SIG-M5 (cell line): ENCODE results near the gene VN1R4.
"Not testable (repeated sequence)": the region's sequence is repeated elsewhere in the genome, so short reads cannot be mapped to it uniquely, and the experiment has no call there.

Experiments used
- DNase-seq: peaks from one replicate; lab custom pipeline; 2025; lab: John Stamatoyannopoulos, UW

Gene VN1R4, protein sequence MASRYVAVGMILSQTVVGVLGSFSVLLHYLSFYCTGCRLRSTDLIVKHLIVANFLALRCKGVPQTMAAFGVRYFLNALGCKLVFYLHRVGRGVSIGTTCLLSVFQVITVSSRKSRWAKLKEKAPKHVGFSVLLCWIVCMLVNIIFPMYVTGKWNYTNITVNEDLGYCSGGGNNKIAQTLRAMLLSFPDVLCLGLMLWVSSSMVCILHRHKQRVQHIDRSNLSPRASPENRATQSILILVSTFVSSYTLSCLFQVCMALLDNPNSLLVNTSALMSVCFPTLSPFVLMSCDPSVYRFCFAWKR

DNA sequence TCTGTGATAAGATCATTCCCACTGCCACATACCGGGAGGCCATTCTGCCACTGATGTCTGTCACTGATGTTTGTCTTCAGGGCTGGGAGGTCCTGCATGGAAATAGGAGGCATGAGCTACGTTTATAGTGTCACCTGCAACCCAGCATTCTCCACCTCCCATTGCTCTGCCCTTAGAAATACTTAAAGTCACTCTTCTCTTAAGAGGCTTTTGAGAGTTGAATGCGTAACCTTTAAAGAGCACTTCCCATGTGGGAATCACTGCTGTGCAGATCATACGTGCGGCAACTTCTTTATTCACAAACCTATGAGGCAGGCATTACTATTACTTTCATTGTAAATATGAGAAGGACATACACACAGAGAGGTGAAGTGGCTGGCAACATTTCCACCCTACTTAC is at the start of gene VN1R4:
VN1R4 (minus strand) TSS at position 101 of the 400 bp plus-strand sequence; CDS start at position 43, 58 bp downstream.
- DNase-seq: not testable (repeated sequence)

DNA sequence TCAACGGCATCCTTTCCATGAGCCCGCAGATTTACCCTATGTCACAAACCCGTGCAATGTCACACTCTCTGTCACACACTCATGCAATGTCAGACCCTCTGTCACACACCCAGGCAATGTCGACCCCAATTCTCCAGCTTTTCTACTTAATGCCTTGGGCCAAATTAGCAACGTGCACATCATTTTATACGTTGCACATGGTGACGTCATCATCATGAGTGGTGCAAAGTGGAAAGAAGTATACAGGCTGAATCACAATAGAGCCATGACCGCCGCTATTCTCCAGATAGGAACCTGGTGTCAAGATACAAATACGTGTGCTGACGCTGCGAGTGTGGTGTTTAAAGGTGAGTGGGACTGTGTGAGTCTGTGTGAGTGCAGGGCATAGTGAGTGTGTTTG is 44.4 kb upstream of the VN1R4 start:
- no peak for DNase-seq

DNA sequence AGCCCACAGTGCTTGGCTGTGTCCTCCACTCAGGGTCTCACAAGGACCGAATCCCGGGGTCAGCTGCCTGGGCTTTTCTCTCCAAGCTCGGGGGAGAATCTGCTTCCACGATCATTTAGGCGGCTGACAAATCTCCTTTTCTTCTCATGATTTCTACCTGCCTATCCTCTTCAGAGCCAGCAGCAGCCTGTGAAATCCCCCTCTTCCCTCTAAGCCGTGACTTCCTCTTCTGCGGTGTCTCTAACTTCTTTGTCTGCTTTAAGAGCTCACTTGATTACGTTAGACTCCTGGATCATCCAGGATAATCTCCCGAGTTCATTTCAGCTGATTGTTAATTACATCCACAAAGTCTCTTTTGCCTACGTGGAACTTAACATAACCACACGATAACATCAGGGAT is 43.5 kb upstream of the VN1R4 start:
- no peak for DNase-seq

DNA sequence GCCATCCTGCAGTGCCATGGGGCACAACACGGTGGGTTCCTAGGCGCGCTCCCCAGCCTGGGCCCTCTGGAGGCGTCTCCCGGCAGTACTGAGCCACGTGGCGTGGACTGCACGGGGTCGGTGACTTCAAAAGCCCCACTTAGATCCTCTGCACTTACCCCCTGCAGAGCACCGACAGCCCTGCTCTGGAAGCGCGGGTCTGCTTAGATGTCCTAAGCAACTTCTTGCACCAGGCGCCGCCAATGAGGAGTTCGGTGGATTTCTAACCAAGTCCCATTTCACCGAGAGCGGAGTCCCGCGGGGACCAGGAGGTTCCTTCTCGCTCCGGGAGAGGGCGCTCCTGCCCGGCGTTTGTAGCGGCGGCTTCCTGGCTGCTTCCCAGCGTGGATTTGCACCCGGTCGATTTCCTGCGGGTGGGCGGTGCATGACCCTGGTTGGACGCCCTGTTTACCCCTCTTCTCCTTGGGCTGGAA is 40.9 kb upstream of the VN1R4 start:
- DNase-seq: no peak

DNA sequence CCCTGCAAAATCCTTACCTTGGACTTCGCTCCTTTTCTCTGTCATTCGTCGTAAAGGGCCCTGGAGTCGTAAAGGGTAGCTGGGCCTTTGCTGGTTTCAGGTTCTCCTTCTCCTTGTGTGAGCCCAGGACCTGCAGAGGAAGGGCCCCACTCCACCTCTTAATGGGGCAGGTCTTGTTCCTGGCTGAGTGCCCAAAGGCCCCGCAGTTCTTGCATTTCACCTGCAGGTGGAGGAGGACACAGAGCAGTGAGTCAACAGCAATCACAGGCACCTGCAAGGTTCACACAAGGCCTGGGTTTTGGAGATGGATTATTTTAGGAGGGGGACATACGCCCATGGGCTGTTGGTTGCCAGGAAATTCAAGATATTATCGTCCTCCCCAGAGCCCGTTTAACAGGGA is 33.8 kb upstream of the VN1R4 start:
- DNase-seq: not testable (repeated sequence)

DNA sequence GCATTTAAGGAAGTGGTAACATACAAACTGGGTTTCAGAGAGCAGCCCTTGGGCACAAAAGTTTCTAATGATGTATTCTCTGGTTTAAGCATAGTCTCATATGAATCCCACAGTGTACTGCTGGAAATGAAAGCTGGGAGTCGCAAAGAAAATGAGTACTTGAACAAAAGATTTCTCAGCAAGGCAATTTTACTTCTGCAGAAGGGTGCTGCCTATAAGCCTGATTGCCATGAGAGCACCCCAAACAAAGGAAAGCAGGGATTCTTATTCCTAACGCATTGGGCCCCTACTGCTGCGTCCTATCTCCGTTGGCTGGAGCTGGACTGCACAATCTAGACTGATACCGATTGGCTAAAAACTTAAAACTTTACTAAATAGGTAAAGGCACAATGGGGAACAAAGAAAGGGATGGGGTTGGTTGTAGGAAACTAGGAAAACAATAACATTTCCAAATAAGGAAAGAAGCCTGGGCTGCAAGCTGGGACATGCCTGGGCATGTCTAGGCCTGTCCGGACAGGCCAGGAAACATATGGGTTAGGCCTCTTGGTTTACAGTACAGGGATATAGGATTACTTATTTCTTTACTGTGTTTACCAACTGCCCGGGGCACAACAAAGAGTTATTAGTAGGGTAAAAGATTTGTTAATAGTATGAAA is 27.4 kb upstream of the VN1R4 start:
- DNase-seq: no peak

DNA sequence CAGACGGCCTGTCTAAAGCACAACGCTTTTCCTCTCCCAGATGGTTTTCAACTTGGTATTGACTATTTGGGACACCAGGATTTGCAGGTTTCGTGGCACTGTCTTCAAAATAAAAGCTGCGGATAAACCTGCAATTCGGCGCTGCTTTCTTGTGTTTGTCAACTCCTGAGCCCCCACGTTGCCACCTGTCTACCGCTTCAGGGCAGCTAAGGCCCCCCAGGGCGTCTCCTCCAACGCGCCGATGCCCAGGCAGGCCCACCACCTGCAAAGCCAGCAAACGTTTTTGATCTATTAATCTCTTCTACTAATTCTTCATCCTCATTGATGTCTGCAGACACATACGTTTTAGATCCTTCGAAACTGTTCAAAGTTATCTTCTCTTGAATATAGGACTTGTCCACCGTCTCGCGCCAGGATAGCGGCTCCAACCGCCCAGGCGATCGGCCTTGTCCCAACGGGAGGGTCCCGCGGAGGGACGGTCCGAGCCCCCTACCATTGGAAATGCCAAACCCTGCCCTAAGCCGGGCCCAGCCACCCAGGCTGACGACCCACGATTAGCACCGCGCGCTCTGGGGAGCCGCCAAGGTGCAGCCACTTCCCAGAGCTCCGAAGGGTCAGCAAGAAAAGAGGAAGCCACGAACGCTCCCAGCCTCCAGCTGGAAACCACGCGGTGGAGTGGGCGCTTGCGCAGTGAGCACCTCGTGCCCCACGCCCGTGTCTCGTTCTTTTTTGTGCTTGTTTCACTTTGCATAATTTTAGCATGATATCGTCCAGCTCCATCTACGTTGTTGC is 23.4 kb upstream of the VN1R4 start:
- DNase-seq: no peak

DNA sequence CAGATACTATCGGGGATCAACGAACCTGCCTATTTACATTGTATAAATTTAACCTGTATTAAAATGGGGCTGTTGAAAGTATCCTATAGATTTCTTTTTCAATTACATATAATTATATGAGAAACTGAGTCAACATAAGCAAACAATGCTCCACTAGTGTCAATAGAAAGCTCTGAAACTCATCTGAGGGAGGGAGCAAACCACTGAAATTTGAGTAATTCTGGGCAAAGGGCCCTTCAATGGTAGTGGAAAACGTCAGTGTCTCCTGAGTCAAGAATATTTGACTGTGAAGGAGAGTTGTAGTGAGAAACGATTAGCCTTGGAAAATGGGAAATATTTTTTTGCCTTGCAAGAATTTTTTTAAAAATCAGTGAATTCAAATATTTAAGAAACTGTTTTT is 17.6 kb upstream of the VN1R4 start:
- DNase-seq: no peak

DNA sequence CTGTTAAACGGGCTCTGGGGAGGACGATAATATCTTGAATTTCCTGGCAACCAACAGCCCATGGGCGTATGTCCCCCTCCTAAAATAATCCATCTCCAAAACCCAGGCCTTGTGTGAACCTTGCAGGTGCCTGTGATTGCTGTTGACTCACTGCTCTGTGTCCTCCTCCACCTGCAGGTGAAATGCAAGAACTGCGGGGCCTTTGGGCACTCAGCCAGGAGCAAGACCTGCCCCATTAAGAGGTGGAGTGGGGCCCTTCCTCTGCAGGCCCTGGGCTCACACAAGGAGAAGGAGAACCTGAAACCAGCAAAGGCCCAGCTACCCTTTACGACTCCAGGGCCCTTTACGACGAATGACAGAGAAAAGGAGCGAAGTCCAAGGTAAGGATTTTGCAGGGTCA is 14.4 kb upstream of the VN1R4 start:
- DNase-seq: not testable (repeated sequence)

DNA sequence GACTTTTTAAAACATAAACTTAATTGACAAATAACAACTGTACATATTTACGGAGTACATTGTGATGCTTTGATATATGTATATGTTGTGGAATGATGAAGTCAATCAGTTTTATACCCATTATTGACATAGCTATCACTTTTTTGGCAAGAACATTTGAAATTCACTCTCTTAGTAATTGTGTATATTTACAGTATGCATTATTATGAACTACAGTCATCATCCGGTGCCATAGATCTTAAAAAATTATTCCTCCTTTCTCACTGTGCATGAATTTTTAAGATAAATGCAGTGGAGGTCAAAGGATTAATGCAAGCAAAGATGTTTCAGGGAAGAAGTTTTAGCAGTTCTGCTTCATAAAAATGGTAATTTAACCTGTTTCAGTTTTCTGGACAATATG is 8.0 kb upstream of the VN1R4 start:
- DNase-seq: no peak

DNA sequence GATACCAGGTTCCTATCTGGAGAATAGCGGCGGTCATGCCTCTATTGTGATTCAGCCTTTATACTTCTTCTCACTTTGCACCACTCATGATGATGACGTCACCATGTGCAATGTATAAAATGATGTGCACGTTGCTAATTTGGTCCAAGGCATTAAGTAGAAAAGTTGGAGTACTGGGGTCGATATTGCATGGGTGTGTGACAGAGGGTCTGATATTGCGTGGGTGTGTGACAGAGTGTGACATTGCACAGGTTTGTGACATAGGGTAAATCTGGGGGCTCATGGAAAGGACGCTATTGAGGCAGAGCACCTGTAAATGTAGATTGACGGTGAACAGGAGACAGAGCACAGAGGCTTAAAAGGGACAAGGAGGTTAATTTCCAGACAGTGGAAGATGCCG is 4.5 kb upstream of the VN1R4 start:
- DNase-seq: no peak

DNA sequence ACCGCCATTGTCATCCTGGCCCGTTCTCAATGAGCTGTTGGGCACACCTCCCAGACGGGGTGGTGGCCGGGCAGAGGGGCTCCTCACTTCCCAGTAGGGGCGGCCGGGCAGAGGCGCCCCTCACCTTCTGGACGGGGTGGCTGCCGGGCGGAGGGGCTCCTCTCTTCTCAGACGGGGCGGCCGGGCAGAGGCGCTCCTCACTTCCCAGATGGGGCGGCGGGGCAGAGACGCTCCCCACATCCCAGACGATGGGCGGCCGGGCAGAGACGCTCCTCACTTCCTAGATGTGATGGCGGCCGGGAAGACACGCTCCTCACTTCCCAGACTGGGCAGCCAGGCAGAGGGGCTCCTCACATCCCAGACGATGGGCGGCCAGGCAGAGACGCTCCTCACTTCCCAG is 2.3 kb upstream of the VN1R4 start:
- DNase-seq: not testable (repeated sequence)

DNA sequence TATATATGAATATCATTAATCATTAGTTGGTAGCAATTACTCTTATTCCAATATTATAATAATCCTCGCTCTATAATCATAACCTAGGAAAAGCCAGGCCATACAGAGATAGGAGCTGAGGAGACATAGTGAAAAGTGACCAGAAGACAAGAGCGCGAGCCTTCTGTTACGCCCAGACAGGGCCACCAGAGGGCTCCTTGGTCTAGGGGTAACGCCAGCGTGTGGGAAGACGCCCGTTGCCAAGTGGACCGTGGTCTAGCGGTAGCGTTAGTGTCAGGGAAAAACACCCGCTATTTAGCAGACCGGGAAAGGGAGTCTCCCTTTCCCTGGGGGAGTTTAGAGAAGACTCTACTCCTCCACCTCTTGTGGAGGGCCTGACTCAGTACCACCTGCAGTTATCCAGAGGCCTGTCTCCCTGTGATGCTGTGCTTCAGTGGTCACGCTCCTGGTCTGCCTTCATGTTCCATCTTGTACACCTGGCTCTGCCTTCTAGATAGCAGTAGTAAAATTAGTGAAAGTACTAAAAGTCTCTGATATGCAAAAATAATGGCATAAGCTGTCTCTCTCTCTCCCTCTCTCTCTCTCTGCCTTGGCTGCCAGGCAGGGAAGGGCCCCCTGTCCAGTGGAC is 9.7 kb downstream of the VN1R4 start, which contains the start of gene VN1R2:
VN1R2 (plus strand) TSS at position 578 of the 628 bp plus-strand sequence. CDS start 84 bp downstream, outside the sequence.
- DNase-seq: not testable (repeated sequence)

DNA sequence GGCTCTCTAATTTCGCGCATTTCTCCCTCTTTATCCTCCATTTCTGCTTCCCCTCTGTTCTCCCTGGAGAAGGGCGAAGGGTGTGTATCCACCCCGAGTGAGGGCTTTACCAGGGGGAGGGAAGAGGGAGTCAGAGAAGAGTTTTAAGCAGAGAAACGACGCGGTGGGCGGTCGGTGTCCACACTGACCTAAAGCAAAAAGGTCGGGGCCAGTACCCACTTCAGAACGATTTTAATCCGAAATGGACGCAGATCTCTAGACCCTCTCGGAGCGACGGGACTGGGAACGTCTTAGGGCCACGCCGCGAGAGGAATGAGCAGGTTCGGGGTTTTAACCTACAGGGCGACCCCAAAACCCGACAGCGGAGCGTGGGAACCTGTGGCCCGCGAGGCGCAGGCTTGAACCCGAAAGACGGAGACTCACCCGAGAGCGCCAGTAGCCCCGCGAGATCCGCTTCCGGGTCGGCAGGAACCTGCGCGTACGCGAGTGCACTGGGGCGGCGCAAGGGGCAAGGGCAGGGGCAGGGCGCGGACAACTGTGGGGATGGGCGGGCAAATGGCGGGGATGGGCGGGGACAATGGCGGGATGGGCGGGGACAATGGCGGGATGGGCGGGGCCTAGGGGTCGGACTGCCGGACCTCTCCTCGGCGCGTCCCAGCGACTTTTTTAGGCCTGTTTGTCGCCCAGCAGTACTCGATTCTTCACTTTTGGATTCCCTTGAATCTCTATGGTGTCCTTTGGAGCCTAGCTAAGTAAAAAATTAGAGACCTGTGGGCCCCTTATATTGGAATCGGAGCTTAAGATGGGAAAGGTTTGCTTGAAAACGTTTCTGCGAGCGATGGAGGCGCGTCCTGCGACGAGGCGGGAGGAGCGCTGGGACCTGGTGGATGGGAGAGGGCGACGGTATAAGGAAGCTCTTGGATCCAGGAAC is 12.8 kb downstream of the VN1R4 start, which contains the start of gene ZNF677:
ZNF677 (minus strand) TSS at position 463 of the 931 bp plus-strand sequence. CDS start 3,323 bp downstream, outside the sequence.
- DNase-seq: no peak

DNA sequence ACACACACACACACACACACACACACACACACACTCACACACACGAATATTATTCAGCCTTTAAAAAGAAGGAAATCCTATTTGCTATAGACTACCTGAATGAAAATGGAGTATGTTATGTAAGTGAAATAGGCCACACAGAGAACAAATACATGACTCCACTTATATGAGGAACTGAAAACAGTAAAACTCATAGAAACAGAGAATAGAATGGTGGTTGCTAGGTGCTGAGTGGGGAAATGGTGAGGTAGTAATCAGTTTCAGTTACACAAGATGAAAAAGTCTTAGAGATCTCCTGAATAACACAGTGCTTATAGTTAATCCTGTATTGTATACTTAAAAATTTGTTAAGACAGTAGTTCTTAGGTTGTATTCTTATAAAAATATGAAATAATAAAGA is 21.0 kb downstream of the VN1R4 start:
- DNase-seq: no peak

DNA sequence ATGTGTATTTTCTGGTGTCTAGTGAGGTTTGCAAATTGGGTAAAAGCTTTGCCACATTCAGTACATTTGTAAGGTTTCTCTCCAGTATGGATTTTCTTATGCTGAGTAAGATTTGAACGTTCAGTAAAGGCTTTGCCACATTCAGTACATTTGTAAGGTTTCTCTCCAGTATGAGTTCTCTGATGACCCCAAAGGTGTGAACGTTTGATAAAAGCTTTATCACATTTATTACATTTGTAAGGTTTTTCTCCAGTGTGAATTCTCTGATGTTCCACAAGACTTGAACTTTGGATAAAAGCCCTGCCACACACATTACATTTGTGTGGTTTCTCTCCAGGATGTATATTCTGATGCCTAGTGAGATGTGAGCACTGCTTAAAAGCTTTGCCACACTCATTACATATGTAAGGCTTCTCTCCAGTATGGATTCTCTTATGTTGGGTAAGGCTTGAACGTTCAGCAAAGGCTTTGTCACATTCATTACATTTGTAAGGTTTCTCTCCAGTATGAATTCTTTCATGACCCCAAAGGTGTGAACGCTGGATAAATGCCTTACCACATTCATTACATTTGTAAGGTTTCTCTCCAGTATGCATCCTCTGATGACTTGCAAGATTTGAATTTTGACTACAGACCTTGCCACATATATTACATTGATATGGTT is 30.3 kb downstream of the VN1R4 start:
- DNase-seq: no peak

DNA sequence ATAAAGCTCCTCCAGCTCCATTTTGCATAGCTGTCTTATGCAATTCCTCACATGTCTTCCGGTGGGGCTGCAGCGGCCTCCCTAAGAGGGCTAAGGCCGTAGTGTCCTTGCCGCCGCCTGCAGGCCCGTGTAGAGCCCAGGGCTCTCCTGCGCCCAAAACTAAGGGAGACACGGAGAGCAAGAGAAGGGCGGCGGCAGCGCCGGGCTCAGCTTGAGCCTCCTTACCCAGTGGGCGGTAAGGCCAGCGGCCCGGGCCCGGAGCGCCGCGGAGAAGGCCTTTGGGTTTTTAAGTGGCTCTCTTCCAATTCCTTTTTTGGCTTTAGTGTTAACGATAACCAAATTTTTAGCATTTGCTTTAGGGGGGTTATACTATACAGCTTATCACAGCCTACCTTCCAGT is 42.9 kb downstream of the VN1R4 start:
- DNase-seq: no peak

DNA sequence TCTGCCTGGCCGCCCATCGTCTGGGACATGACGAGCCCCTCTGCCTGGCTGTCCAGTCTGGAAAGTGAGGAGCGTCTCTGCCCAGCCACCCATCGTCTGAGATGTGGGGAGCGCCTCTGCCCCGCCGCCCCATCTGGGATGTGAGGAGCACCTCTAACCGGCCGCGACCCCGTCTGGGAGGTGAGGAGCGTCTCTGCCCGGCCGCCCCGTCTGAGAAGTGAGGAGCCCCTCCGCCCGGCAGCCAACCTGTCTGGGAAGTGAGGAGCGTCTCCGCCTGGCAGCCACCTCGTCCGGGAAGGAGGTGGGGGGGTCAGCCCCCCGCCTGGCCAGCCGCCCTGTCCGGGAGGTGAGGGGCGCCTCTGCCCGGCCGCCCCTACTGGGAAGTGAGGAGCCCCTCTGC is 44.8 kb downstream of the VN1R4 start:
- DNase-seq: not testable (repeated sequence)
